RWPE2 (cell line): Measurements from ENCODE around the gene IRX4.

Source experiments
- ATAC-seq: fragments of 200-7000 bp; cut with Tn5 transposase; 3 replicates; pipeline ENCODE4 v1.9.1; 2021; ENCODE audit warnings: low read depth
- DNase-seq: peaks from one replicate; pipeline ENCODE4 v3.0.0-alpha.2; 2020; ENCODE audit warnings: low spot score
- H3K27ac ChIP-seq: fragments of 450-650 bp; 2 replicates; pipeline ENCODE4 v1.5.1; 2017; ENCODE audit warnings: mild to moderate bottlenecking; ENCODE audit not compliant: poor library complexity, severe bottlenecking
- H3K27me3 ChIP-seq: fragments of 250-450 bp; sonication (Bioruptor Pico); 2 replicates; pipeline ENCODE4 v1.5.1; 2021; ENCODE audit warnings: mild to moderate bottlenecking, moderate library complexity; ENCODE audit not compliant: insufficient read depth, poor library complexity, severe bottlenecking
- H3K36me3 ChIP-seq: fragments of 250-450 bp; sonication (Bioruptor Pico); 2 replicates; pipeline ENCODE4 v1.5.1; 2020; ENCODE audit warnings: low read depth, mild to moderate bottlenecking, moderate library complexity
- H3K4me1 ChIP-seq: fragments of 250-450 bp; sonication (Bioruptor Pico); 2 replicates; pipeline ENCODE4 v1.5.1; 2021; ENCODE audit warnings: mild to moderate bottlenecking, moderate library complexity; ENCODE audit not compliant: insufficient read depth, poor library complexity, severe bottlenecking
- H3K4me3 ChIP-seq: fragments of 250-450 bp; sonication (Bioruptor Pico); 2 replicates; pipeline ENCODE4 v1.5.1; 2021; ENCODE audit warnings: mild to moderate bottlenecking, moderate library complexity; ENCODE audit not compliant: severe bottlenecking
- H3K9me3 ChIP-seq: fragments of 250-450 bp; sonication (Bioruptor Pico); 2 replicates; pipeline ENCODE4 v1.5.1; 2021; ENCODE audit warnings: mild to moderate bottlenecking, moderate library complexity; ENCODE audit not compliant: severe bottlenecking
- TF ChIP-seq, protein P1 (sequence below): fragments of 450-650 bp; IDR thresholded peaks from one replicate; pipeline ENCODE4 v1.5.1; 2017; ENCODE audit warnings: mild to moderate bottlenecking, moderate library complexity; ENCODE audit not compliant: poor library complexity, severe bottlenecking

Gene IRX4

DNA sequence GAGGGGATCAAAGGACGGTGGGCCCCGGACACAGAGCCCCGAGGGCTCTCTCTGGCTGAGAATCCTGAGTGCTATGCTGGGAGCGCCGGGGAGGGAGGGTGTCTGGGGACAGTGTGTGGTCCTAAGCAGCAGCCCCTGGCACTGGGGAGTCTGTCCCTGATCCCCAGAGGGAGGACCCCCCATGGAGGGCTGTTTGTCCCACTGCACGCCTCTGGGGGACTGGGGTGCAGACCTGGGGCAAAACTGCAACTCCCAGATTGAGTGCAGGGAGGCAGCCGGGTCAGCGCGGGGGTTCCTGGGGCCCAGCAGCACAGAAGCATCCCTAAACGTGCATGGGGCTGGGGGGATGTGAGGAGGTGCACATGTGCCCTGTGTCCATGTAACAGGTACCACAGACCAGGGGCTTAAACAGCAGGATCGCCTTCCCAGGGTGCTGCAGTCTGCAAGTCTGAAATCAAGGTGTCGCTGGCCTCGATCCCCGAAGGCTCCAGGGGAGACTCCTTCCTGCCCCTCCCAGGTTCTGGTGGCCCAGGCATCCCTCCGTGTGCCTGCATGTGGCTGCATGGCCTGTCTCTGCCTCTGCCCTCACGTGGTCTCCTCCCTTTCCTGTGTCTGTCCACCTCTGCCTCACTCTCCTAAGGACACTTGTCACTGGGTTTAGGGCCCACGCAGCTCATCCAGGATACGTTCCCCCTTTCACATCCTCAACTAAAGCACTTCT is 35.9 kb upstream of the IRX4 start:
- peaks cover 8% of the 10 kb centered on the region for H3K4me1 ChIP-seq
- TF ChIP-seq, protein P1, sequence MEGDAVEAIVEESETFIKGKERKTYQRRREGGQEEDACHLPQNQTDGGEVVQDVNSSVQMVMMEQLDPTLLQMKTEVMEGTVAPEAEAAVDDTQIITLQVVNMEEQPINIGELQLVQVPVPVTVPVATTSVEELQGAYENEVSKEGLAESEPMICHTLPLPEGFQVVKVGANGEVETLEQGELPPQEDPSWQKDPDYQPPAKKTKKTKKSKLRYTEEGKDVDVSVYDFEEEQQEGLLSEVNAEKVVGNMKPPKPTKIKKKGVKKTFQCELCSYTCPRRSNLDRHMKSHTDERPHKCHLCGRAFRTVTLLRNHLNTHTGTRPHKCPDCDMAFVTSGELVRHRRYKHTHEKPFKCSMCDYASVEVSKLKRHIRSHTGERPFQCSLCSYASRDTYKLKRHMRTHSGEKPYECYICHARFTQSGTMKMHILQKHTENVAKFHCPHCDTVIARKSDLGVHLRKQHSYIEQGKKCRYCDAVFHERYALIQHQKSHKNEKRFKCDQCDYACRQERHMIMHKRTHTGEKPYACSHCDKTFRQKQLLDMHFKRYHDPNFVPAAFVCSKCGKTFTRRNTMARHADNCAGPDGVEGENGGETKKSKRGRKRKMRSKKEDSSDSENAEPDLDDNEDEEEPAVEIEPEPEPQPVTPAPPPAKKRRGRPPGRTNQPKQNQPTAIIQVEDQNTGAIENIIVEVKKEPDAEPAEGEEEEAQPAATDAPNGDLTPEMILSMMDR: no peak
- no peaks in the 10 kb centered on the region for H3K27me3 ChIP-seq
- no peak overlapping the region for H3K27ac ChIP-seq
- no peaks in the 10 kb centered on the region for H3K9me3 ChIP-seq
- DNase-seq (no peak), ATAC-seq (no peak)
- no peaks in the 10 kb centered on the region for H3K36me3 ChIP-seq
- H3K4me3 ChIP-seq: no peak overlapping the region

DNA sequence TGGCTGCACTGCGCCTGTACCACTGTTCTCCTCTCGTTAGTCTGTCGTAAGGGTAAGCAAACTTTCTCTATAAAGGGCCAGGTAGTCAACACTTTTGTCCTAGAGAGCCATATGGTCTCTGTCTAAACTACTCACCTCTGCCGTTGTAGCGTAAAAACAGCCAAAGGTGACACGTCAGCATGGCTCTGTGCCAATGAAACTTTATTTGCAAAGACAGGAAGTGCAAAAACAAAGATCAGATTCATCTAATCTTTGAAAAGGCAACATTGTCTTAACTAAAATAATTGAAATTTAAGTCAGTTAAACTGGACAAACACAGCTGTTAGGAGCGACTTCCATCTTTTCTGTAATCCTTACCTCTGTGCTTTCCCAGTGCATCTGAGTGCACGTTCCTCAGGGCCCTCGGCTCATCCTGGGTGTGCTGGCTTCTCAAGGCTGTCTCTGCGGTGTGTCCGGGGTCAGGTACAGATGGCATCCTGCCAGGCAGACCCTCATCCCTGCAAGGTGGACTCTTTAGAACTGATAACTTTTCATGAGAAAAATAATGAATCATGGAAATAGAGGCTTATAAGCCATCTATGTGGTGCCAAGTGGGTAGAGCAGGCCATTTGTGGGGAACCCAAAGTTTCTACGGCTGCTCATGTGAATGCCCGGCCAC is 35.2 kb upstream of the IRX4 start:
- Histone ChIP-seq H3K27ac (no peak overlapping the region), H3K27me3 (no peaks in the 10 kb centered on the region), H3K9me3 (no peaks in the 10 kb centered on the region), H3K4me1 (peaks cover 8% of the 10 kb centered on the region), H3K4me3 (no peak overlapping the region), H3K36me3 (no peaks in the 10 kb centered on the region)
- TF ChIP-seq, protein P1: no peak
- ATAC-seq (peak; percentile 24; the same call in 1 of the 3 replicates), DNase-seq (no peak)

DNA sequence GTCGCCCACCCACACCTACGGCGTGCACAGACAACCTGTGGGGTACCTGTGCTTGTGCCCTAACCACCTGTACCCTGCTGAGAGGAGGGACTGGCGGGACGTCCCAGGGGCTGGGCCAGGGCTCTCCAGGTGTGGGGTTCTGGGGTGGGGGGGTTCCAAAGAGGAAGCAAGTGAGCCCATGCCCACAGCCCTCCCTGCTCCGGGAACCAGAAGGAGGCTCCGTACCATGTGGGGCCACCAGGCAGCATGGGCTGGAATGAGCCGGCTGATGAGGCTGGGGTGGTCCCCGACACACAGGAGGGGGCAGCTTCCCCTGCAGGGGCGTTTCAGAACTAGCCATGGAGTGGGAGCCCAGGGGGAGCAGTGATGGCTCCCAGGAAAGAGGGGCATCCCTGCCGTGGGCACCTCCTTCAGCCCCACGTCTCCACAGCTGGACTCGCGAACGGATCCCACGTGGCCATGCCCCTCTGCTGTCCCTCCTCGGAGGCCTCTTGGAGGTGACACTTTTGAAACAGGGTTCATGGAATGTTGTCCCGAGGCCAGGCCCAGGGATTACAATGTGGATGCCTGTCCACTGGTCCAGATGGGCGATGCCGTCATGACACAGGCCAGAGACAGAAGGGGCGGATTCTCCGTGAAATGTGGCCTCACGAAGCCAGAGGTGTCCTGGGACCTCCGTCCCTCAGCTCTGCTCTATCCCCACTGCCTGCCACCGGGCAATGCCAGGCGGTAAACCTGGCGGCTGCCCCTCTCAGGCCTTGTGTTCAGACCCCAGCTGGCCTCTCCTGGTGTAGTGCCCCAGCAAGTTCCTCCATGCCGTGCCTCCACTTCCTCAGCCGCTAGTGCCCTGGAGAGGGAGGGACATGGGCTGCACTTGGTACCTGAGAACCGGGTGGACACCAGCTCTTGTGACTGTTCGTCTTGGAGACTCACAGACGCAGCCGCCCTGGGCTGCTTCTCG is 33.6 kb upstream of the IRX4 start:
- H3K4me1 ChIP-seq: peaks cover 8% of the 10 kb centered on the region
- no peaks in the 10 kb centered on the region for H3K27me3 ChIP-seq
- H3K36me3 ChIP-seq: no peaks in the 10 kb centered on the region
- no peak overlapping the region for H3K27ac ChIP-seq
- ATAC-seq (no peak), DNase-seq (peak; percentile 64)
- H3K4me3 ChIP-seq: no peak overlapping the region
- no peaks in the 10 kb centered on the region for H3K9me3 ChIP-seq
- TF ChIP-seq, protein P1: no peak

DNA sequence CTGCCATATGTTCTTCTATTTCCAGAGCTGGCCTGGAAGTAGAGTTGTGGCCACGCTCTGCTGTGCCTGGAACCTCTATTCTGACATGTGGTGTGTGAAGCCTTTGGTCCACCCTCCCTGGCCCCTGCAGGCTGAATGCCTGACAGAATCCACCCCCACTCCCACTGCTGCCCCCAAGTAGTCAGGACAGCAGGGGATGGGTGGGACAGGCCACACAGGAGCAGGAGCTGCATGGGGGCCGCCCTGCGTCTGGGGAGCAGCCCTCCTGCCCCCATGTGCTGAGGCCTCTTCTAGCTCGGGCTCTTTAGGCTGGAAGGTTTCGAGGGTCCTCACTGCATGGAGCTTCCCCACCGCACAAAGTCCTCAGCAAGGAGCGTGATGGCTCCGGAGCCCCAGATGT is 32.6 kb upstream of the IRX4 start:
- Histone ChIP-seq H3K27ac (no peak overlapping the region), H3K4me1 (peaks cover 5% of the 10 kb centered on the region), H3K9me3 (no peaks in the 10 kb centered on the region), H3K27me3 (no peaks in the 10 kb centered on the region), H3K36me3 (no peaks in the 10 kb centered on the region), H3K4me3 (no peak overlapping the region)
- TF ChIP-seq, protein P1: no peak
- ATAC-seq (no peak), DNase-seq (peak; percentile 37)
